Glomerular endothelial cell (primary cell): Measurements from ENCODE around the gene MYL11. TPM values are rescaled to one million over a fixed set of nuclear protein-coding genes. Genes with fewer than 3 reads are reported as not detected.
"Not testable (repeated sequence)": the region's sequence is repeated elsewhere in the genome, so short reads cannot be mapped to it uniquely, and the experiment has no call there.

ENCODE experiments used
- DNase-seq: peaks from one replicate; pipeline ENCODE4 v3.0.0-alpha.2; 2011; ENCODE audit warnings: low read depth, low spot score; ENCODE audit errors: extremely low read depth
- total RNA-seq: library from RNA; depleted of rRNA; stranded (reverse); fragments of >200 nt; gene quantifications from 2 replicates; pipeline ENCODE4 v1.2.3, GENCODE V29; 2015

Gene MYL11
- total RNA-seq, 1 donor from 2014 or later, result not detected

DNA sequence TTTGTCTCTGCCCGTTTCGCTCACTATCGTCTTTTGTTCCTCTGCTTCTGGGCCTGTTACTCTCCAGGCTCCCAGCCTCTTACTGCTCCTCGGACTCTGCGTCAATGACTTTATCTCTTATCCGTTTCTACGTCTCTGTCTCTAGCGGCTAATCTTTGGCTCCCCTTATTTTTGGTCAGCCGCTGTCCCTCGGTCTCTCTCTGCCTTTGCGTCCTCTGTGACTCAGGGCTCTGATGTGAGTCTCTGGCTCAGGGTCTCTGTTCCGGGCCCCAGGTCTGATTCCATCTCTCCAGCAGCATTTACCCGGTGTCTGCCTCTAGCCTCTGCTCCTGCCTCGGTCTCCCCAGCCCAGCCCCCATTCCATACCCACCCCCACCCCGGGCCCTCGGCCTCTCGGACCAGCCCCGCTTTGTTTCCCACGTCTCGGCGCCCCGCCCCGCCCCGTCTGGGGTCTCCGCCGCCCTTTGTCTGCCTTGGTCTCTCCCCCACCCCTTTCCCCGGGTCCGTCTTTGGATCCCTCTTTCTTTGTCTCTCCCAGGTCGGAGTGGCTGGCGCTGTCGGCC lies 20.1 kb downstream of the MYL11 start:
- DNase-seq, result no peak

- no peak for DNase-seq
Observed at GRCh38 chr16:30395155-30395991, 20.8 kb downstream of the MYL11 start, which contains the start of gene ZNF48. TSS of gene ZNF48 (plus strand) at chr16:30395420. CDS start at chr16:30395795, 375 bp downstream.

DNA sequence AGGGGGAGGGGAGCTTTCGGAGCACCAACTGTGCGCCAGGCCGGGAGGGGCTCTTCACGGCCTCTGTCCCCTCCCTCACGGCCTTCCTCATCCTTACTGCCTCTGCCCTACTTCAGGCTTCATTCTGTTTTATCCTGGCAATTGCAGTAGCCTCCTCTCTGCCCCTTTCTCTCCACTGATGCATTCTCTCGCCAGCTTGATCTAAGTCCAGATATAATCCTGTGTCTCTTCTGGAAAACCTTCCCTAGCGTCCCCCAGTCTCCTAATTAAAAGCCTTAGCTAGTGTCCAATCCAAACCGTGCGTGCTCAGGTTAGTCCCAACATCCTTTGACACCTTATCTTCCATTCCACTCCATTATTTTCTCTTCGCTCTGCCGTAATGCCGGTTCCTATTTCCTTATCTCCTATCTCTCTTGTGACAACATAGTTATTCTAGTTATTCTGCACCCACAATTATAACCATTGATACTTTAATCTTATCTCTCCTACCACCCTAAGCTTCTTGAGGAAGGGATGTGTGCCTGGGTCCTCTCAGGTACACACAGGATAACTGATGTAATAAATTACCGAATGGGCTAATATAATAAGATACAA lies 21.5 kb downstream of the MYL11 start:
- DNase-seq, result no peak

DNA sequence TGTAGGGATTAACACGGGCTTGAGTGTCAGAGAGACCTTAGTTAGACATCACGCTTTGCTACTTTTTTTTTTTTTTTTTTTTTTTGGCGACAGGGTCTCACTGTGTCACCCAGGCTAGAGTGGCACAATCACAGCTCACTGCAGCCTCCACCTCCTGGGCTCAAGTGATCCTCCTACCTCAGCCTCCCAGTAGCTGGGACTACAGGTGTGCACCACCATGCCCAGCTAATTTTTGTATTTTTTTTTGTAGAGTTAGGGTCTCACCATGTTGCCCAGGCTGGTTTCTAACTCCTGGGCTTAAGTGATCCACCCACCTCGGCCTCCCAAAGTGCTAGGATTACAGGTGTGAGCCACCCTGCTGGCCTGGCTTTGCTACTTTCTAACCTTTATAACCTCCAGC lies 22.0 kb downstream of the MYL11 start:
- not testable (repeated sequence) for DNase-seq

- no peak for DNase-seq
Observed at GRCh38 chr16:30397056-30397455, 22.5 kb downstream of the MYL11 start.

GRCh38 chr16:30397776-30398660 lies 23.4 kb downstream of the MYL11 start:
- DNase-seq, result no peak

GRCh38 chr16:30398661-30399434 lies 24.2 kb downstream of the MYL11 start:
- no peak for DNase-seq

- DNase-seq, result no peak
Observed at GRCh38 chr16:30399435-30400186, 25.0 kb downstream of the MYL11 start.

DNA sequence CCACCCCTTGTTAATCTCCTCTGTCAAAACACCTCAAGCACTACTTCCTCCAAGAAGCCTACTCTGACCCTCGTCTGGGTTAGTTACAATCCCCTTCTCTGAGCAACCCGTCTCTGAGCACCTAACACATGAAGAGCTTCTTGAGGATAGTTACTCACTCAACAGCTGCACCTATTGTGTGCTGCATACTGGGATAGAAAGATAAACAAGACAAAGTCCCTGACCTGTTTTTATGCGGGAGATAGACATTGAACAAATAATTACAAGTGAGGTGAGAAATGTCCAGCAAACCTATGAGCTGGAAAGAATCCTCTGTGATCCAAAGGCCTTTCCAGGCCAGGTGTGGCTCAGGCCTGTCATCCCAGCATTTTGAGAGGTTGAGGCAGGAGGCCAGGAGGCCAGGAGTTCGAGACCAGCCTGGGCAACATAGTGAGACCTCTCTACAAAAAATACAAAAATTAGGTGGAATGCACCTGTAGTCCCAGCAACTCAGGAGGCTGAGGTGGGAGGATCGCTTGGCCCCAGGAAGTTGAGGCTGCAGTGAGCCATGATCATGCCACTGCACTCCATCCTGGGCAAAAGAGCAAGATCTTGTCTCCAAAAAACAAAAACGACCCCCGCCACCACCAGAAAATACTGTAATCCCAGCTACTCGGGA lies 27.3 kb downstream of the MYL11 start:
- no peak for DNase-seq

- DNase-seq, result no peak
Observed at GRCh38 chr16:30406795-30407101, 32.1 kb downstream of the MYL11 start.

DNA sequence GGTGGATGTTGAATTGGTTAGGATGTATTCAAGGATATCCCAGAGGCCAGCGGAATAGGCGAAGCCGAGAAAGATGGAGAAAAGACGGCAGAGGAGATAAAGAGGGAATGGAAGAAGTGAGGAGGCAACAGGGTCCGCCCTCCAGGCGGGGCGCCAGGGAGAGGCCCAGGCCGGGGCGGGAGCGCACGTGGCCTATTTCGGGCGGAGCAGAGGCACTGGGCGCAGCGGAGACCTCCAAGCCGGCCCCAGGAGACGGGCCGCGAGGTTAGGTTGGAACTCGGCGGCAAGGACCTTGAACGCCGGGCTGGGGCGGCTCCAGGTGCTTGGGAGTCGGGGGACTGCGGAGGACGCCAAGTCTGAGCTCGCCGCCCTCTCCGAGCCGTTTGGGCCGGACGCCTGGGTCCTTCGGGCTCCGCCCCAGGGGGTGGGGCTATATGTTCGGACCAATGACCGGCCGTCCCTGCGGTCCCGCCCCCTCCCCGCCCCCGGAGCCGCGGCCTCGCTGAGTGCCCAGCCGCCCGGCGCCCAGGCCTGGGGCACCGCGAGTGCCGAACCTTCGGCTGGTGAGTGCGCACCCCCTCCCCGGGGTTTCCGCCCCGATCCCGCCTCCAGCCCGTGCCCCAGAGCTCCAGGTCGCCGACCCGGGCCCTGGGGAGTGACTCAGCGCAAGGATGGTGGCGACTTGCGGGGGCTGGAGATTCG lies 32.7 kb downstream of the MYL11 start, which contains the start of gene ZNF771:
TSS of gene ZNF771 (plus strand) at position 505 of the 702 bp plus-strand sequence. CDS start 448 bp downstream, outside the sequence.
- no peak for DNase-seq

DNA sequence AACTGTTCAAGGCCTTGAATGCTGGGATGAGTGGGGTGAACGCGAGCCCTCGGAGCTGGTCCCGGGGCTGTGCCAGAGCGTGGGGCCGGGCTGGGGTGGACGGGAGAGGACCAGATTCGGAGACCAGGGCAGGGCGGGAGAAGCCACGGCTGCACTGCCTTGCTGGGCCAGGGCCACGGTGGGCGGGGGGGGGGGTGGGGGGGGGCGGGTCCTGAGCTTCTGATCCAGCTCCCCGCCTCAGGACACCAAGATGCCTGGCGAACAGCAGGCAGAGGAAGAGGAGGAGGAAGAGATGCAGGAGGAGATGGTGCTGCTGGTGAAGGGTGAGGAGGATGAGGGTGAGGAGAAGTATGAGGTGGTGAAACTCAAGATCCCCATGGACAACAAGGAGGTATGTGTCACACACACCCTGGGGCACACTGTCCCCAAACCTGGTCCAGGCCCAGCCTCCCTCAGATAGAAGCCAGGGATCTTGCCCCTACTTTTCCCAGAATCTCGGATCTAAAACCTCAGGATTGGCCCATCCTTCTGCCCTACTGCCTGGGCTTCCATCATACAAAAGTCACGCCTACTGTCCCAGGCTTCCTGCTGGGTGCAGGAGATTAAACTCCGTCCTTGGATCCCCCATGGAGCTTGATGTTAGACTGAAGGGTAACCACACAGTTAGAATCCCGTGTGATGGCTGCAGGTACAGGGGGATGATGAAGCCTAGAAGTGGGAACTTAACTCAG lies 33.4 kb downstream of the MYL11 start:
- DNase-seq, result no peak

DNA sequence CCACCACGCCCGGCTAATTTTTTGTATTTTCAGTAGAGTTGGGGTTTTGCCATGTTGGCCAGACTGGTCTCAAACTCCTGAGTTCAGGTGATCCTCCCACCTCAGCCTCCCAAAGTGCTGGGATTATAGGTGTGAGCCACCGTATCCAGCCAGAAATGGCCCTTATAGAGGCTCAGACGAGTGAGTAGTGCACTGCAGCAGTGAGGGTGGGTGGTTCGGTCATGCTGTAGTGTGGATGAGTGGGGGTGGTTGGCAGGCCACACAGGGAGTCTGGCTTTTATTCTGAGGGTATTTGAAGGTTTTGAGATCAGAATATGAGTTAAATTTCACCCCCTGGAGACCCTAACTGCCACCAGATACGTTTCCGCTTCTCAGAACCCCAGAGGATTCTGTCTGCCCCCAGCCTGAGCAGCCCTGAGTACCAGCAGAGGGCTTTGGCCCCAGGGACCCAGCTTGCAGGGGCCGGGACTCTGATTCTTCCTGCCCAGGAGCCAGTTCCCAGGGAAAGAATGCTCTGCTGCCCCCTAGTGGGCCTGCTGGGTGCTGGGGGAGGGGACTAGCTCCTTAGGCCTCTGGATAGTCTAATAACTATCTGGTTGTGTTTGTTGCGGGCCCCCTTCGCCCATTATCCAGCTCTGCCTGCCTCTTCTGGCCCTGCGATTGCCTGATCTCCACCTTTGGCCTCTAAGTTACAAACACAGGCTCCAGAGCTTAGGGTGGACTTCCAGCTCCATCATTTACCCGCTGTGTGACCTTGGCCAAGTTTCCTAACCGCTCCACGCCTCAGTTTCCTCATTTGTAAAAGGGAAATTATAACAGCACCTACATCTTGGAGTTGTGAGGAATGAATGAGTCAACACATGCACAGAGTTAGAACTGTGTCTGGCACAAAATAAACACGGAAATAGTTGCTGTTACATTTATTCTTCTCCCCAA lies 34.8 kb downstream of the MYL11 start:
- DNase-seq, result no peak

DNA sequence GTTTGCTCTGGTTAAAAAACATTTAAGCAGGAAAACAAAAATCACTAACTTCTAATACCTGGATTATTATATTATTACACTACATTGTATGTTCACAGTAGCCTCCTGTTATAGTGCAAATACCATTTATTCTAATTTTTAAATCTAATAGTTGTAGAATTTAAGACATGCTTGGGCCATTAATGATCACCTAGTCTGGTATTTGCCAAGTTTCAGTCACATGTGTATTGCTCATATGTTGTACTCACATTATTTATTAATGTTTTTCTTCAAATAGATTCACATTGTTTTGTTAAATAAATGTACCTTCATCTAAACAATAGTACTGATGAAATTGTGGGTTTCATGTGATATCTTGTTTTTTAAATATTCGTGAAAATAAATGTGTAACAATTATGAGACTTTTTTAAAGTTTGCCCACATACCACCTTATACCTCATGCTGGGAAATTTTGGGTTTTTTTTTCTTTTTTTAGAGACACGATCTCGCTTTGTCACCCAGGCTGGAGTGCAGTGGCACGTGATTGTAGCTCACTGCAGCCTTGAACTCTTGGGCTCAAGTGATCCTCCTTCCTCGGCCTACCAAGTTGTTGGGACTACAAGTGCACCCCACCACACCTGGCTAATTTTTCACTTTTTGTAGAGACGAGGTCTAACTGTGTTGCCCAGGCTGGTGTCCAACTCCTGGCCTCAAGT lies 38.7 kb downstream of the MYL11 start:
- no peak for DNase-seq

DNA sequence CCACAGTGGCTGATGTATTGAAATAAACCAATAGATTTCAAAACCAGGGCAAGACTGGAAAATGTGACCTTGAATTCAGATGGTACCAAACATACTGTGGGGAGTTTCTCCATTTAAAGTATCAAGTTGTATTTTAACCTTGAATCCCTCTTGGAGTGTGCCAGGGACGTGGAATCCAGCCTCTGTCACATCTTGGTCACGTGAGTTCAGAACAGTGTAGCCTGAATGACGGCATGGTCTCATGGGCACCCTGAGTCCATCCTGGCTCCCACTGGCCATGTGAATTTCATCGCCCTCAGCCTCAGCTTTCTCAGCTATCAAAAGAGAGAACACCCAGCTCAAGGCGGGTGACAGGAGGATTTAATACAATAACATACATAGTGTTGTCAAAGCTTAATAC lies 39.6 kb downstream of the MYL11 start:
- no peak for DNase-seq

DNA sequence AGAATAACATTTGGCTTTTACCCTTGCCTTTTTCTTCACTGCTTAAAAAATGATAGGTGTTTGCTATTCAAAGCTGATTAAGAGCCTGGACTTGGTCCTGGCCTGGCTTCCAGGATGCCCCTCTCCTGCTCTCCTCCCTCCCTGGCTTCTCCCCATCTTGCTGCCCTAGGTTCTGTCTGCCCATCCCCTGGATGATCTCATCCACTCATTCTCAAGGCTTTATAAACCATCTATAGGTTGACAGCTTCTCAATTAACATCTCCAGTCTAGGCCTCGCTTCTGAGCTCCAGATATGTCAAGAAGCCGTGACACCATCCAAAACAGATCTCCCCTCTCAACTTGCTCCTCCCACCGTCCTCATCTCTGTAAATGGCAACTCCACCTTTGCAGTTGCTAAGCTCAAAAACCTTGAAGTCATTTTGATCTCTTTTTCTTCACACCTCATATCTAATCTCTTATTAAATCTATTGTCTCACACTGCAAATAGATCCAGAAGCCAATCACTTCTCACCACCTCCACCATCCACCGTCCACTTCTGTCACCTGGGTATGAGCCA lies 41.5 kb downstream of the MYL11 start:
- DNase-seq, result no peak
